Measurements from ENCODE around the gene KANSL3.

DNA sequence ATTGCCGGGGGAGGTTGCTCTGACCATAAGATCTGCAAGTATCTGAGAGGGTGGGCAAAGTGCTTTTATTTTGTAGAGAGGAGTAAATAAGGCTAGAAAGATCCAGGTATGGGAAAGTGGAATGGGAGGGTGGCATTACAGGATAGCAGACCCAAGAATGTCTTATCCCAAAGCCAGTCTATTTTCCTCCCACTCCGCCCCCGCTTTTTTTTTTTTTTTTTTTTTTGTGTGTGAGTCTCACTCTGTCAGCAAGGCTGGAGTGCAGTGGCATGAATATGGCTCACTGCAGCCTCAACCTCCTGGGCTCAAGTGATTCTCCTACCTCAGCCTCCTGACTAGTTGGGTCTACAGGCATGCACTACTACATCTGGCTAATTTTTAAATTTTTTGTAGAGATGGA, 70.0 kb downstream of the KANSL3 start:
- TF ChIP-seq CTCF (IDR thresholded peaks at IDR 0.05; ENCODE audit: extremely low read depth in 1 of 2, insufficient read depth in 1 of 2, low read depth in 1 of 2, low read length in 2 of 2) (no peak), GATA2 (IDR thresholded peaks at IDR 0.05; ENCODE audit: insufficient read depth, insufficient read length, low read depth, low read length) (no peak), POLR2A (IDR thresholded peaks at IDR 0.05; ENCODE audit: low read depth, low read length) (no peak), EZH2 (IDR thresholded peaks at IDR 0.05; ENCODE audit: borderline replicate concordance, low read depth, low read length, severe bottlenecking) (no peak), POLR2AphosphoS5 (IDR thresholded peaks at IDR 0.05; ENCODE audit: insufficient read depth, low read depth, low read length) (no peak), MYC (IDR thresholded peaks at IDR 0.05; ENCODE audit: low read depth, low read length) (no peak), JUN (IDR thresholded peaks at IDR 0.05; ENCODE audit: borderline replicate concordance, insufficient read depth, insufficient read length, low read depth) (no peak)
- TF ChIP-seq, protein P1, sequence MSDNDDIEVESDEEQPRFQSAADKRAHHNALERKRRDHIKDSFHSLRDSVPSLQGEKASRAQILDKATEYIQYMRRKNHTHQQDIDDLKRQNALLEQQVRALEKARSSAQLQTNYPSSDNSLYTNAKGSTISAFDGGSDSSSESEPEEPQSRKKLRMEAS (IDR thresholded peaks at IDR 0.05; ENCODE audit: insufficient read depth, insufficient read length) = no peak

Data from endothelial cell of umbilical vein (primary cell).